ENCODE measurements around the gene RNF43. TPM values are rescaled to one million over a fixed set of nuclear protein-coding genes. Genes with fewer than 3 reads are reported as not detected.

The RNF43 gene
- total RNA-seq, 1 experiment from 2014 or later, result 0.04 TPM

GRCh38 chr17:58413684-58414083 is 3.6 kb downstream of the RNF43 start:
- H3K27ac ChIP-seq (ENCODE audit: low read depth, low read length, poor library complexity, severe bottlenecking), result no peak overlapping the region
- CTCF ChIA-PET, result no interaction called here
- no peaks in the 10 kb centered on the region for H3K9me3 ChIP-seq (ENCODE audit: low read depth, low read length, poor library complexity, severe bottlenecking)
- TF ChIP-seq CTCF (conservative IDR thresholded peaks at IDR 0.05; ENCODE audit: low read depth, low read length), result no peak
- no peak for TF ChIP-seq EZH2 (IDR thresholded peaks at IDR 0.05; ENCODE audit: borderline replicate concordance, low read depth, low read length, poor library complexity, severe bottlenecking)
- no peaks in the 10 kb centered on the region for H3K36me3 ChIP-seq (ENCODE audit: insufficient read depth, low read length, poor library complexity, severe bottlenecking)
- no TSS peak for BruUV-seq (replicated peaks)
- no peak overlapping the region for H3K4me3 ChIP-seq (ENCODE audit: low read depth, low read length, poor library complexity, severe bottlenecking)
- DNase-seq (ENCODE audit: low spot score), result no peak
- POLR2A ChIA-PET (ENCODE audit: low non-redundant PET), result no interaction called here
- peaks cover 13% of the 10 kb centered on the region for H3K27me3 ChIP-seq (replicated peaks; ENCODE audit: insufficient read depth, low read depth, low read length, poor library complexity)
- intact Hi-C loops (cut with micrococcal nuclease; ENCODE audit: unreplicated experiment), result no loop called here
- no peaks in the 10 kb centered on the region for H3K4me1 ChIP-seq (ENCODE audit: insufficient read depth, low read length, poor library complexity, severe bottlenecking)

GRCh38 chr17:58412961-58413586 is 4.3 kb downstream of the RNF43 start:
- CTCF ChIA-PET, result no interaction called here
- TF ChIP-seq CTCF (conservative IDR thresholded peaks at IDR 0.05; ENCODE audit: low read depth, low read length) (no peak), EZH2 (IDR thresholded peaks at IDR 0.05; ENCODE audit: borderline replicate concordance, low read depth, low read length, poor library complexity, severe bottlenecking) (no peak)
- Histone ChIP-seq H3K27me3 (replicated peaks; ENCODE audit: insufficient read depth, low read depth, low read length, poor library complexity) (peaks cover 18% of the 10 kb centered on the region), H3K4me3 (ENCODE audit: low read depth, low read length, poor library complexity, severe bottlenecking) (no peak overlapping the region), H3K27ac (ENCODE audit: low read depth, low read length, poor library complexity, severe bottlenecking) (no peak overlapping the region), H3K4me1 (ENCODE audit: insufficient read depth, low read length, poor library complexity, severe bottlenecking) (no peaks in the 10 kb centered on the region), H3K9me3 (ENCODE audit: low read depth, low read length, poor library complexity, severe bottlenecking) (no peaks in the 10 kb centered on the region), H3K36me3 (ENCODE audit: insufficient read depth, low read length, poor library complexity, severe bottlenecking) (no peaks in the 10 kb centered on the region)
- BruUV-seq (replicated peaks), result no TSS peak
- intact Hi-C loops (cut with micrococcal nuclease; ENCODE audit: unreplicated experiment), result no loop called here
- DNase-seq (ENCODE audit: low spot score), result no peak
- POLR2A ChIA-PET (ENCODE audit: low non-redundant PET), result no interaction called here

GRCh38 chr17:58412064-58412703 is 5.2 kb downstream of the RNF43 start:
- Histone ChIP-seq H3K27ac (ENCODE audit: low read depth, low read length, poor library complexity, severe bottlenecking) (no peak overlapping the region), H3K9me3 (ENCODE audit: low read depth, low read length, poor library complexity, severe bottlenecking) (no peaks in the 10 kb centered on the region), H3K27me3 (replicated peaks; ENCODE audit: insufficient read depth, low read depth, low read length, poor library complexity) (peaks cover 18% of the 10 kb centered on the region), H3K4me1 (ENCODE audit: insufficient read depth, low read length, poor library complexity, severe bottlenecking) (no peaks in the 10 kb centered on the region), H3K4me3 (ENCODE audit: low read depth, low read length, poor library complexity, severe bottlenecking) (no peak overlapping the region), H3K36me3 (ENCODE audit: insufficient read depth, low read length, poor library complexity, severe bottlenecking) (no peaks in the 10 kb centered on the region)
- ChIA-PET CTCF (no interaction called here), POLR2A (ENCODE audit: low non-redundant PET) (no interaction called here)
- no TSS peak for BruUV-seq (replicated peaks)
- no peak for TF ChIP-seq CTCF (conservative IDR thresholded peaks at IDR 0.05; ENCODE audit: low read depth, low read length)
- no peak for TF ChIP-seq EZH2 (IDR thresholded peaks at IDR 0.05; ENCODE audit: borderline replicate concordance, low read depth, low read length, poor library complexity, severe bottlenecking)
- intact Hi-C loops (cut with micrococcal nuclease; ENCODE audit: unreplicated experiment), result no loop called here
- no peak for DNase-seq (ENCODE audit: low spot score)
